ENCODE data around the gene OLFML2A. TPM values are rescaled to one million over a fixed set of nuclear protein-coding genes. Genes with fewer than 3 reads are reported as not detected.

The OLFML2A gene
- total and polyA plus RNA-seq, 2 of the 13 experiments (the other 11 are each of a cell fraction or from before 2014, with no cell fraction given), result 0.01 to 0.02 TPM

GRCh38 chr9:124733964-124734740, 42.8 kb upstream of the OLFML2A start (continued):
- TF ChIP-seq HMGXB4 (CRISPR knock-in tag; IDR thresholded peaks at IDR 0.05; ENCODE audit: borderline replicate concordance in 1 of 2, low read depth in 1 of 2) (peak in 1 of 2 experiments; percentile 46; a peak in 1 of 4 replicates), PREB (CRISPR knock-in tag; IDR thresholded peaks at IDR 0.05) (no peak), ZNF652 (CRISPR knock-in tag; IDR thresholded peaks at IDR 0.05; ENCODE audit: borderline replicate concordance, low read depth) (peak; percentile 69), SNAI1 (CRISPR knock-in tag; IDR thresholded peaks at IDR 0.05; ENCODE audit: borderline replicate concordance) (0 out of 2 replicates have a peak, but pooled peaks have one; percentile 29), TEAD3 (CRISPR knock-in tag; optimal IDR thresholded peaks at IDR 0.05; ENCODE audit: borderline replicate concordance) (peak; percentile 71), KMT2A (CRISPR knock-in tag; IDR thresholded peaks at IDR 0.05) (0 out of 2 replicates have a peak, but pooled peaks have one; percentile 37), ZNF354B (CRISPR knock-in tag; IDR thresholded peaks at IDR 0.05) (0 out of 2 replicates have a peak, but pooled peaks have one; percentile 52), SCMH1 (CRISPR knock-in tag; IDR thresholded peaks at IDR 0.05; ENCODE audit: borderline replicate concordance) (no peak), ZGPAT (CRISPR knock-in tag; IDR thresholded peaks at IDR 0.05) (peak; percentile 66), HNF1A (IDR thresholded peaks at IDR 0.05; ENCODE audit: low read depth) (no peak), HNF1A (CRISPR knock-in tag; IDR thresholded peaks at IDR 0.05; ENCODE audit: borderline replicate concordance) (peak; percentile 72; the same call in 1 of the 2 replicates), ZNF121 (CRISPR knock-in tag; IDR thresholded peaks at IDR 0.05) (peak; percentile 52), ZBED4 (CRISPR knock-in tag; IDR thresholded peaks at IDR 0.05; ENCODE audit: borderline replicate concordance) (no peak), BRCA1 (CRISPR knock-in tag; IDR thresholded peaks at IDR 0.05) (no peak), KLF16 (CRISPR knock-in tag; IDR thresholded peaks at IDR 0.05) (peak in 1 of 2 experiments; percentile 23; a peak in 1 of 4 replicates), MIXL1 (CRISPR knock-in tag; IDR thresholded peaks at IDR 0.05) (peak; percentile 77)

Measured in HepG2 (cell line).